Osteocyte (in vitro differentiated cells): ENCODE data around the gene HNRNPF. TPM values are rescaled to one million over a fixed set of nuclear protein-coding genes. Genes with fewer than 3 reads are reported as not detected.

Source experiments
- DNase-seq: peaks from one replicate; pipeline ENCODE4 v3.0.0; 2021; ENCODE audit warnings: mixed read lengths; ENCODE audit not compliant: unreplicated experiment; ENCODE audit errors: extremely low spot score
- H3K27ac Mint-ChIP-seq: one replicate; pipeline ENCODE4 v1.8.0; 2021; ENCODE audit warnings: mild to moderate bottlenecking, mixed read lengths; ENCODE audit not compliant: unreplicated experiment
- H3K27me3 Mint-ChIP-seq: one replicate; pipeline ENCODE4 v1.8.0; 2021; ENCODE audit warnings: mixed read lengths; ENCODE audit not compliant: unreplicated experiment
- H3K36me3 Mint-ChIP-seq: one replicate; pipeline ENCODE4 v1.8.0; 2021; ENCODE audit warnings: mixed read lengths; ENCODE audit not compliant: unreplicated experiment
- H3K4me1 Mint-ChIP-seq: one replicate; pipeline ENCODE4 v1.8.0; 2021; ENCODE audit warnings: mixed read lengths; ENCODE audit not compliant: unreplicated experiment
- H3K4me3 Mint-ChIP-seq: one replicate; pipeline ENCODE4 v1.8.0; 2021; ENCODE audit warnings: mild to moderate bottlenecking, moderate library complexity, mixed read lengths; ENCODE audit not compliant: unreplicated experiment
- H3K9me3 Mint-ChIP-seq: one replicate; pipeline ENCODE4 v1.8.0; 2021; ENCODE audit warnings: mixed read lengths; ENCODE audit not compliant: unreplicated experiment
- CTCF ChIP-seq: fragments of 200-600 bp; sonication (generic); IDR thresholded peaks from 2 replicates; pipeline ENCODE4 v1.5.0; 2021; ENCODE audit warnings: antibody characterized with exemption, mild to moderate bottlenecking, moderate library complexity
- total RNA-seq: library from RNA; stranded (reverse); gene quantifications from 2 replicates; pipeline ENCODE4 v1.2.1, GENCODE V29; 2021

The HNRNPF gene
- total RNA-seq, 1 donor from 2014 or later, result 189 TPM

- H3K4me1 Mint-ChIP-seq, result peaks cover under 1% of the 10 kb centered on the region
- H3K27me3 Mint-ChIP-seq, result no peaks in the 10 kb centered on the region
- peaks cover 30% of the 10 kb centered on the region for H3K36me3 Mint-ChIP-seq
- no peak for TF ChIP-seq CTCF
- H3K27ac Mint-ChIP-seq, result no peak overlapping the region
- H3K9me3 Mint-ChIP-seq, result no peaks in the 10 kb centered on the region
- H3K4me3 Mint-ChIP-seq, result no peak overlapping the region
- DNase-seq, result no peak
Measured at GRCh38 chr10:43383204-43383971, 25.6 kb downstream of the HNRNPF start.

GRCh38 chr10:43380610-43381222 lies 28.3 kb downstream of the HNRNPF start:
- H3K27me3 Mint-ChIP-seq, result no peaks in the 10 kb centered on the region
- peaks cover 4% of the 10 kb centered on the region for H3K36me3 Mint-ChIP-seq
- no peak for TF ChIP-seq CTCF
- no peak for DNase-seq
- no peaks in the 10 kb centered on the region for H3K9me3 Mint-ChIP-seq
- H3K4me3 Mint-ChIP-seq, result no peak overlapping the region
- H3K27ac Mint-ChIP-seq, result peak overlapping the region; percentile 14
- H3K4me1 Mint-ChIP-seq, result no peaks in the 10 kb centered on the region

- H3K9me3 Mint-ChIP-seq, result no peaks in the 10 kb centered on the region
- no peaks in the 10 kb centered on the region for H3K27me3 Mint-ChIP-seq
- no peaks in the 10 kb centered on the region for H3K4me1 Mint-ChIP-seq
- H3K4me3 Mint-ChIP-seq, result no peak overlapping the region
- no peaks in the 10 kb centered on the region for H3K36me3 Mint-ChIP-seq
- TF ChIP-seq CTCF, result no peak
- DNase-seq, result no peak
- H3K27ac Mint-ChIP-seq, result no peak overlapping the region
Measured at GRCh38 chr10:43377424-43377883, 31.5 kb downstream of the HNRNPF start.

GRCh38 chr10:43376828-43377423 lies 32.1 kb downstream of the HNRNPF start:
- Mint-ChIP-seq H3K36me3 (no peaks in the 10 kb centered on the region), H3K27me3 (no peaks in the 10 kb centered on the region), H3K27ac (no peak overlapping the region), H3K4me3 (no peak overlapping the region), H3K4me1 (no peaks in the 10 kb centered on the region), H3K9me3 (no peaks in the 10 kb centered on the region)
- TF ChIP-seq CTCF, result no peak
- no peak for DNase-seq

GRCh38 chr10:43376046-43376635 lies 32.8 kb downstream of the HNRNPF start:
- Mint-ChIP-seq H3K36me3 (no peaks in the 10 kb centered on the region), H3K27ac (no peak overlapping the region), H3K27me3 (no peaks in the 10 kb centered on the region), H3K4me1 (no peaks in the 10 kb centered on the region), H3K9me3 (no peaks in the 10 kb centered on the region), H3K4me3 (no peak overlapping the region)
- no peak for DNase-seq
- no peak for TF ChIP-seq CTCF
